GM21576 (cell line): ENCODE measurements around the gene B9D2.

Source experiments
- ATAC-seq: cut with Tn5 transposase; IDR thresholded peaks from one replicate; pipeline ENCODE4 v1.9.1; 2021; ENCODE audit warnings: mild to moderate bottlenecking, moderate library complexity; ENCODE audit not compliant: unreplicated experiment

B9D2 gene

DNA sequence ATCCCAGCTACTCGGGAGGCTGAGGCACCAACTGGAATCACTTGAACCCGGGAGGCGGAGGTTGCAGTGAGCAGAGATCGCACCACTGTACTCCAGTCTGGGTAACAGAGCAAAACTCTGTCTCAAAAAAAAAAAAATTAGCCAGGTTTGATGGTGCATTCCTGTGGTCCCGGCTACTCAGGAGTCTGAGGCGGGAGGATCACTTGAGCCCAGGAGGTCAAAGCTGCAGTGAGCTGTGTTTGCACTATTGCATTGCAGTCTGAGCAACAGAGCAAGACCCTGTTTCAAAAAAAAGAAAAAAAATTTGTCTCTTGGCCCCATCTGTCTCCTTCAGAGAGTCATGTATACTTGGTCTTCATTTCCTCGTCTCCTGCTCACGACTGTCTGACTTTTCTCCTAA lies 52.3 kb downstream of the B9D2 start:
- ATAC-seq: no peak

DNA sequence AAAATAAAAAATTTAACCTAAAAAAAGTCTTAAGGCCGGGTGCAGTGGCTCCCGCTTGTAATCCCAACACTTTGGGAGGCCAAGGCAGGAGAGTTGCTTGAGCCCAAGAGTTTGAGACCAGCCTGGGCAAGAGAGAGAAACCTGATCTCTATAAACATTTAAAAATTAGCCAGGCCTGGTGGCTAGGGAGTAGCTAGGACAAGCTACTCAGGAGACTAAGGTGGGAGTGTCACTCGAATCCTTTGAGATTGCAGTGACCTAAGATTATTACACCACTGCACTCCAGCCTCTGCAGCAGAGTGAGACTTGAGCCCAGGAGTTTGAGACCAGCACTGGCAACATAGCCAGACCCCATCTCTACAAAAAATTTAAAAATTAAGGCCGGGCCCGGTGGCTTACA lies 52.9 kb downstream of the B9D2 start:
- no peak for ATAC-seq

DNA sequence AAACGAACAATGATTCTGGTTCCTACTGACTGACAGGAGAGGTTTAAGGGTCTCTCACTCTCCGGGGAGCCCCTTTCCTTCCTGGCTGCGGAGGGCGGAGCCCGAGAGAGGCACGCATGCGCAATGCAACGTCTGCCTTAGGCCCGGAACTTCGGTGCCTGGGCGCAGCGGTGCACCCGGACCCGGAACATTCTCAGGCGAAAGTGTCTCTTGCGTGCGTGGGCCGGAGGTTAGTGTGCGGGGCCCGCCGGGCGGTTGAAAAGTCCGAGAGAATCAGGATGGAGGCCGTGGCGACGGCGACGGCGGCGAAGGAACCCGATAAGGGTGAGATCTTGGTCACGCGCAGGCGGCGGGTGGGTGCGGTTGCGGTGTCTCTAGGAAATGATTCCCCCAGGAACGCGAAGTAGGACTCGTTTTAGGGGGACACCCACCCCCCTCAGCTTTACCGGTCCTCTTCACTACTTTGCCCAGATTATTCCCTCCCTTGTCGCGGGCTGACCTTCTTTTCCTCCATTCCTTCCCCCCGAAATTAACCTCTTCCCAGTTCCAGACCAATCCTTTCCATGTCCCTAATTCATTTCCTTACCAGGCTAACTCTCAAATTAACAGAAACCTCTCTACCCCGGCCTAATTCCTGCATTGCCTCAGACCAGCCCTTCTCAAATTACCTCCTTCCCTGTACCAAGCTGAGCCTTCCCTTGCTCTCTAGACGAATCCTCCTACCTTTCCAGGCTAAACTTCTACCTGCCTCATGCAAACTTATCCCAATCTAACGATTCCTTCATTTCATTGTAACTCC lies 53.7 kb downstream of the B9D2 start, which contains the start of gene CCDC97:
CCDC97 (plus strand) TSS at position 140 of the 799 bp plus-strand sequence; CDS start at position 279, 139 bp downstream.
- ATAC-seq: peak; percentile 54

DNA sequence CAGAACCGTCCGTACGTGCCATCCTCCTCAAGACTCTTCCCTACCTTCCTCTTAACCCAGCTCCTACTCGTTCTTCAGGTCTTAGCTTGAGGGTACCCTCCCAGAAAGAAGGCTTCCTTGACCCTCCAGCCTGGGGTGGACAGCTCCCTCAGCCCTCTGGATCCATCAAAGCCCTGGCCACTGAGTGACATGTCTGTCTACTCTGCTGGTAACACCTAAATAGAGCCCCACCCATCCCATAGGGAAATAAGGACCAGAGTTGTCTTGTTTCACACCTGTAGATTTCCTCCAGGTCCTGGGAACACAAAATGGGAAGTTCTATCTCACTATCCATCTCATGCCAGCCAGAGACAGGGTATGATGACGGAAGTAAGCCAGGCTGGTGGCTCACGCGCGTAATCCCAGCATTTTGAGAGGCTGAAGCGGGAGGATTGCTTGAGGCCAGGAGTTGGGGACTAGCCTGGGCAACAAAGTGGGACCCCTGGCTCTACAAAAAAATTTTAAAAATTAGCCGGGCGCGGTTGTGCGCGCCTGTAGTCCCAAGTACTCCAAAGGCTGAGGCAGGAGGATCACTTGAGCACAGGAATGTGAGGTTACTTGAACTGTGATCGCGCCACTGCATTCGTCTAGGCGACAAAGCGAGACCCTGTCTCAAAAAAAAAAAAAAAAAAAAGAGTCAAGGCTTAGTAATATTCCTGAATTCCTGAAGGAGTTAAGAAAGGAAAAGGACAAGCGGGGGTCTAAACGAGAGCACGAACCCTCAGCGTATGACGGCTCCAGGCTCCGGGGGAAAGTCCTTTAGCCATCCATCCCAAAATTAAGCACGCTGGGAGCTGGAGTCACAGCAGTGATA lies 54.5 kb downstream of the B9D2 start:
- ATAC-seq: no peak

DNA sequence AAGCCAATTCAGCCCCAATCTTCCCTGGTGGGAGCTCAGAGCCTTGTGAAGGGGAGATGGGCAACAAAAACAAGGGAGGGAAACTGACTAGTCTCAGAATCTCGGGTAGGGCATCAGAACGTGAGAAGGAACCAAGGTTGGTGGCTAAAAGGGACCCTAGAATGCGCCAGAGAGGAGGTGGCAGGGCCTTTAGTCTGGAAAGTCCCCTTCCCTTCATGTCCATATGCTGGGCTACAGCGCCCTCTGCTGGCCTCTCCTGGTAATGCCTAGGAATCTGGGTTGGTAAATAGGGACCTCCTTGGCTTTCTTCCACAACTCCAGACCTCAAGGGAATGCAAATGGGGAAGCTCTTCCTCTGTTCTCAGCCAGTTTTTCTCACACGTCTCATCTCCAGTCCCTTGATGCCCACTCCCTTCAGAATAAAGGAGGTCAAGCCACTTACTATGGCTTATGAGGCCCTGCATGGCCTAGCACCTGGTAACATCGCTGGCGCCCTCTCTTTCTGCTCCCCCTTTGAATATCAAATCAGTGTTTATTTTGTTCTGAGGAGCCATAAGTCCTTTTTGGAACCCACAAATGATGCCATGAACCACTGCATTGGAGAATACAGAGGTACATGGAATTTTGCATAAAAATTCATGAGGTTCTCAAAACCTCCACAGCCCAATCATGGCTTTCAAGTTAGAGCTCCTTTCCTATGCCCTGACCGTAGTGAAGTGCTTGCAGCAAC lies 55.3 kb downstream of the B9D2 start:
- ATAC-seq: peak; percentile 43

DNA sequence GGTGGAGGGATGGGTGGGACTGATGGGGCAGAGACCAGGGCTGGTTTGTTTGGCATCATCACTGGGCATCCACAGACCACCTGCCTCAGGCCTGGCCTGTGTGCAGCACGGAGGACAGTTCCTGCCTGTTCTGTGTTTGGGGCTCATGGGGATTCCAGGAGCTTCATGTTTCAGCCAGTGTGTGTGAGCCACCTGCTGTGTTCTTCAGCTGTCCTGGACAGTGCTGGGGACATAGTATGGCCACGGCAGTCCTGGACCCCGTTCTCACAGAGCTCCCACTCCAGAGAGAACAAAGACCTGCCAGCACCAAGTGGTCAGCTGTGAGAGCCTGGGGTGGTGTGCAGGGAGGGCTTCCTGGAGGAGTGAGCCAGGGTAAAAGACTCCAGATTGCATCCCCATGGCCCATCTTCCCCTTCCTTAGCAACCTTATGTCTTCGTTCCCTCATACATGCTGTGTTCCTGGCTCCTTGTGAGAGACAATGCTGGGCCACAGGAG lies 55.9 kb downstream of the B9D2 start:
- ATAC-seq: no peak

DNA sequence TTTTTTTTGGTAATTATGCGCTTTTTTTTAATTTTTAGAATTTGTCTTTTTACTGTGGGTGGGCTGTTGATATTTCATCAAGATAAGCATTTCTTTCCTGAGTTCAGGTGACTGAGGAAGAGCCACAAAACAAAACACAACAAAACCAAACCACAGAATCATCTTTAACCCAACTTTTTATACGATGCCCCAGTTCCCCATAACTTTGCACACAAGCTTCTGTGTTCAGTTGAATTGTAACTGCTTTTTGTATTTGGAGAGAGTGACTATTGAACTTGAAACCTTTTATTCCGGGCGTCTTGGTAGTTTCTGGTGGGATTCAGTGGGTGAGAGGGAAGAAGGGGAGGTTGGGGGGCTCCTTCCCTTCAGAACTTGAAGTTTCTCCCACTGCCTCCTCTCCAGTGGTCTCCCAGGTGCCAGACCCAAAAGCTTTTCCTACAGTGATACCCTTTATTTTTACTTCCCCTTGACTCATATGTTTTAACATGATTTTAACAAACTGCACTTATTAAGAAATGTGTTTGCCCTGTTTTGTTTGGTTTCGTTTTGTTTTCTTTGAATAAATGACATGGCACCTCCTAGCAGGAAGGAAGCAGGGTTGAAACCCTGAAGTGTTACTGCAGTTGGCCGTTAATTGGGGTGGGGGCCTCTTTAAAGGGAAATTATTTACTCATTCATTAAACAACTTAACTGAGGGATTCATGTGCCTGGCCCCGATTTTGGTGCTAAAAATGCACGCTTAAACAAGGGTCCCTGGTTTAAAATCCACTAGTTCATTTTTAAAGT lies 56.7 kb downstream of the B9D2 start:
- no peak for ATAC-seq

DNA sequence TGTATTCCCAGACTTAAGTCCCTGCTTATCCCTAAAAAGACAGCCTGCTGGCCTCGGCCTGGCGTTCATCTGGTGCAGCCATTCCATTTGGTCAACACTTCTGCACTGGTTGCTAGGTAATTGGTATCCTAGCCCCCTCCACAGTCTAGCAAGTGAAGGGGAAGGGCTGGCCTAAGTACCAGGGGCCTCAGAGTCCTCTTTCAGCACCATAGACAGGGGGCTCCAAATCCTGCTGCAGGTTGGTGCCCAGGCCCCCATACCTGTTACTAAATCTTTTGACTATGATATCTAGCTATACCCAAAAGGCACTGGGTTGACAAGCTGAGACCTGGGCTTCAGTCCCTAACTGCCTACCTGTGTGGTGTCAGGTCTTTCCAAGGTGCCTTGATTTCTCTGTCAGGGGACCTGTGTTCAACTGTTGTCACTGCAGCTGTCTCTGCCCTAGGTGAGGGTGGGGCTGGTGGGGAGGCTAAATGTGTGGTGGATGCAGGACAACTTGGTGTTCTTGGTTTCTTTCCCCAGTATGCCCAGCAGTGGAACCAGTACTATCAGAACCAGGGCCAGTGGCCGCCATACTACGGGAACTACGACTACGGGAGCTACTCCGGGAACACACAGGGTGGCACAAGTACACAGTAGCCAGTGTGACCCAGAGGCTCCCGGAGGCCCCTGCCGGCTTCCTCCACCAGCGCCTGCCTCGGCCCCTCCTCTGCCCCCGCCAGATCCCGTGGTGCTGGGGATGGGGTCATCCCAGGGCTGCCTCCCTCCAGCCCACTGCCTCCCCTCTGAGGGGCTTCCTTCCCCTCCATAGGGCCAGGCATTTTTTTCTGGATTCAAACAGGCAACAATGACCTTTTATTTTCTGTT lies 57.8 kb downstream of the B9D2 start:
- no peak for ATAC-seq

DNA sequence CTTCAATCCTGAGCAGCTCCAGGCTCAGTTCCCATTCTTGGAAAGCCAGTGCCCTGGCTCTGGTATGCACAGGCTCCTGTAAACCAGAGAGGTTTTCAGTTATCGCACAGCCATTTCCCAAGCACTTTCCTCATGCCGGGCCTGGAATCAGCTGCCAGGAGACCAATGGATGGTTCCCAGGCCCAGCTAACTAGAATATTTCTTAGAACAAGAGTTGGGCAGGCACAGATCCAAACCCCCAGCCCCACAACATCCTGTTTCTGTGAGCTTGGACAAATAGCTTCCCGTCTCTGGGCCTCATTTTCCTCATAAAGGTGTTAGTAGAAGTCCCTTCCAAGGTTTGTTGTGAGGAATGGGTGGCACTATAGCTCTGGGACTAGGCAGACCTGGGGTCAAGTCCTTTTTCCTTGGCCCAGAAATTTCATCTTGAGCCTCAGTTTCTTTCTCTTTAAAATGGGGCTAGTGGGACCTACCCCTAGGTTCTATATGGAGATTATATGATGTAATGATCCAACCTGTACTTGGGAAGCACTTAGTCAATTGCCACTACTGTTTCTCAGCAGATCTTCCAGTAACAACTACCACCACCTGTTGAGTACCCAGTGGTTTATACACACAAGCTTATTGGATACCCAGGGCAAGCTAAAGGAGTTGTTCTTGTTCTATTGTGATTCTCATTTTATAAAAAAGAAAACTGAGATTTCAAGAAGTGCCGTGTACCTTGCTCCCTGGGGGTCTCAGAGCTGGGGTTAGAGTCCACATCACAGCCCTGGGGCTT lies 59.1 kb downstream of the B9D2 start:
- no peak for ATAC-seq
